ENCODE results near the gene TERT.

GRCh38 chr5:1257841-1258240 lies 37.0 kb downstream of the TERT start:
- TF ChIP-seq EZH2 (IDR thresholded peaks at IDR 0.05; ENCODE audit: insufficient read depth, poor library complexity, severe bottlenecking) = no peak
- TF ChIP-seq EZH2phosphoT487 (IDR thresholded peaks at IDR 0.05; ENCODE audit: insufficient read depth, low read depth) = no peak
